Measurements from ENCODE around the gene TMEM87A. TPM values are rescaled to one million over a fixed set of nuclear protein-coding genes. Genes with fewer than 3 reads are reported as not detected.
"Not testable (repeated sequence)": the region's sequence is repeated elsewhere in the genome, so short reads cannot be mapped to it uniquely, and the experiment has no call there.

The TMEM87A gene
- polyA plus RNA-seq, 4 donors: 51.7 to 61.6 (median 59.7) TPM

- peak; percentile 27 to 61 (median 34) for DNase-seq (ENCODE audit: low read depth in 4 of 4, low spot score in 3 of 4)
These were observed 868 bp upstream of the TMEM87A start for GRCh38 chr15:42273900-42274701.

DNA sequence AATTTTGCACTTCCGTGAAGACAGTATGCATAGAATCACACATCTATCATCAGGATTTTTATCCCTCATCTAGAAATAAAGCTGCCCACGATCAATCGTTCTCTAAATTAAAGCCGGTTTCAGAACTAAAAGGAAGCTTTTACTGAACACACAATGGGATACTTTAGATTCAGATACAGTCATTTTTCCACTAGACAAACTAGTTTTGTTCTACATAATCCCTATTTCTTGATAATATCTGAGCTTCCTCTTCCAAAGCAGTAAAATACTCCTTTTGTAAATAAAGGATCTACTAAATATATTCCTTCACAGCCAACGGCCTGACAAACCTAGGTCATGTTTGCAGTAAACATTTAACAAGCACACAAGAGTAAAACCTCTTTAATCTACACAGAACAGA lies 2.2 kb downstream of the TMEM87A start:
- DNase-seq (ENCODE audit: low read depth in 4 of 4, low spot score in 3 of 4): no peak

DNA sequence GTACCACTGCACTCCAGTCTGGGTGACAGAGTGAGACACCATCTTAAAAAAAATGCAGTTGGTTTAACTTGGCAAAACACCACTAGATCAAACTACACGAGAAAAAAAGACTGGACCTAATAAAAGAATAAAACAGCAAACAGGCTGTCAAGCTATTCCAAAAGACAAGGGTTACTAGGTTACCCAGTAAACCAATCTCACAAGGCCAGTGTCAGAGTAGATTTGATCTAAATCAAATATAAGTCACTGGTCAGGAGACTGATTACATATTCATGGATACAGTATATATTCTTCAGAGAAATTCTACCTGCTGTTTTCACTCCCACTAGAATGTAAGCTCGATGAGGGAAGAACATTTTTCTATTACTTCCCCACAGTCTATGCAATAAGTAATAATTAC lies 2.7 kb downstream of the TMEM87A start:
- DNase-seq (ENCODE audit: low read depth in 4 of 4, low spot score in 3 of 4): no peak

- no peak for DNase-seq (ENCODE audit: low read depth in 4 of 4, low spot score in 3 of 4)
These were observed 5.9 kb downstream of the TMEM87A start for GRCh38 chr15:42267286-42267685.

DNA sequence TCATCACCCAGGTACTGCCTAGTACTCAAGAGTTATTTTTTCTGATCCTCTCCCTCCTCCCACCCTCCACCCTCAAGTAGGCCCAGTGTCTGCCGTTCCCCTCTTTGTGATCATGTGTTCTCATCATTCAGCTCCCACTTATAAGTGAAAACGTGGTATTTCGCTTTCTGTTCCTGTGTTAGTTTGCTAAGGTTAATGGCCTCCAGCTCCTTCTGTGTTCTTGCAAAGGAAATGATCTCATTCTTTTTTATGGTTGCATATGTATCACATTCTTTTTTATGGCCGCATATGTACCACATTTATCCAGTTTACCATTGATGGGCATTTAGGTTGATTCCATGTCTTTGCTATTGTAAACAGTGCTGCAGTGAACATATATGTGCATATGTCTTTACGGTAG lies 8.4 kb downstream of the TMEM87A start:
- DNase-seq (ENCODE audit: low read depth in 4 of 4, low spot score in 3 of 4): no peak

DNA sequence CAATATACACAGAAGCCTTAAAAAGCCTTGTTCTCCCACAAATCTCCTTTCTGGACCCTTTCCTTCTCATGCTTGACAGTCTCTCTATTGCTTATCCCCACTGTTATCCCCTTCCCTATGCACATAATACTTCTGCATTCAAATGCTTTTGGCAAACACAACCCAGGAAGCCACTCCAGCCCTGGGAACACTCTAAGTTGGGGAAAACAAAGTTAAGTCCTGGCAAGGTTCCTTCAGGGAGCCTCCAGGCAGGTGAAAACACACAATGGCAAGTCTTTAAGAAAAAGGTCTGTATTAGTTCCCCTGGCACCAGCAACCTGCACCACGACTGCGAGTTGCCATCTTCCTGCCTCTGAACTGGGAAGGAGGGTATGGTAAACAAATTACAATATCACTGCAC lies 19.9 kb downstream of the TMEM87A start:
- no peak for DNase-seq (ENCODE audit: low read depth in 4 of 4, low spot score in 3 of 4)

GRCh38 chr15:42240823-42241222 lies 32.4 kb downstream of the TMEM87A start:
- no peak for DNase-seq (ENCODE audit: low read depth in 4 of 4, low spot score in 3 of 4)

DNA sequence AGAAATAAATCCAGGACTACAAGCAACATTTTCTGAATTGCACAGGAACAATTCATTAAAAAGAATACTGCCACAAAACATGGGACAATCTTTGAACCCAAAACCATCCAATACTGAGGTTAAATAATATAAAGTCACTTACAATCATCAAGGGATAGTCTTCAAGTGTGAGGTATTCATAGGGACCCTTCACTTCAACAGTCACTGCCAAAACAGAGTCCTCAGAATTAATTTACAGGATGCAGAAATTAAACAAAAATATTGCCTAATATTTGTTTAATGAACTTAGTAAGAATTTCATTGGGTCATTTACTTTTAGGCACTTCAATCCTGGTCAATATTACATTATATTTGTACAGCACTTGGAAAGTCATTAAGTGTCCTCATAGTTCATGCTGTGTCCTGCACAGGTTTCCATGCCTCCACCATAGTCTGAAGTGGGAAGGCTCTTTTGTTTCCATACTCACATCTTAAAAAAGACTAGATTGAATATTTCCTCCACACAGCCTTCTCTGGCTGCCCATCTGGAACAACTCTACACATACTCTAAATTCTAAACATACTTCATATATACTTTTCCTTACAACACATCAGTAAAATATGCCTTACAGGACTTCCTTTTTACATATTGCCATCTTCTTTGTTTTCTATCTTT lies 33.6 kb downstream of the TMEM87A start:
- no peak for DNase-seq (ENCODE audit: low read depth in 4 of 4, low spot score in 3 of 4)

- DNase-seq (ENCODE audit: low read depth in 4 of 4, low spot score in 3 of 4): no peak
These were observed 40.1 kb downstream of the TMEM87A start for GRCh38 chr15:42233107-42233506.

DNA sequence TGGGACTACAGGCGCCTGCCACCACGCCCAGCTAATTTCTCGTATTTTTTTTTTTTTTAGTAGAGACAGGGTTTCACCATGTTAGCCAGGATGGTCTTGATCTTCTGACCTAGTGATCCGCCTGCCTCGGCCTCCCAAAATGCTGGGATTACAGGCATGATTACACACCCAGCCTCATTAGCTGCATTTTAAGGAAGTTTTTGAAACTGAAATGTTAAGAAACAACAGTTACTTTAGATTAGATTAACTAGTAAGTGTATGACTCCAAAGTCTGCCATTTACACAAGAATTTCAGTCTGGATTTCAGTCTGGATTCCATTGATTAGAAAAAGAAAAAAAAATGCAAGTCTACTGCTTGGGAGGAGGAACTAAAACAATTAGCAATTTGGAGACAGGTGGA lies 40.6 kb downstream of the TMEM87A start:
- no peak for DNase-seq (ENCODE audit: low read depth in 4 of 4, low spot score in 3 of 4)

GRCh38 chr15:42231088-42231487 lies 42.1 kb downstream of the TMEM87A start:
- DNase-seq (ENCODE audit: low read depth in 4 of 4, low spot score in 3 of 4): no peak

GRCh38 chr15:42228981-42229380 lies 44.3 kb downstream of the TMEM87A start:
- not testable (repeated sequence) for DNase-seq (ENCODE audit: low read depth in 4 of 4, low spot score in 3 of 4)

DNA sequence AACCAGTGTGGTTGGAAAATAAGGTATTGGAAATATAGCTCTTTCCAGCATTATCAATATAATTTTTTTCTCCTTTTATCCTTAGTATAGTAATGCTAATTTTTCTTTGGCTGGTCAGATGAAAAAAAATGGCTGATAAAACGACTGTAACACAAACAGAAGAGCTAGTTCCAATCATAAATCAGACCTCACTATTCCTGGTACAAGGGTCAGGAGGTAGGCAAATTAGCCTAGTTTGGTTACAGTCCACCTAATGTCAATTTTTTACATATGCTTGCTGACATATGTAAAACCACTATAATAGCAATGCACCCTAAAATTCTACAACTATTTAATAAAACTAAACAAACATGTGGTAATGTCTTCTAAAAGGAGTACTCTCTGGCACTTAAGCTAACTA lies 45.2 kb downstream of the TMEM87A start:
- no peak for DNase-seq (ENCODE audit: low read depth in 4 of 4, low spot score in 3 of 4)

DNA sequence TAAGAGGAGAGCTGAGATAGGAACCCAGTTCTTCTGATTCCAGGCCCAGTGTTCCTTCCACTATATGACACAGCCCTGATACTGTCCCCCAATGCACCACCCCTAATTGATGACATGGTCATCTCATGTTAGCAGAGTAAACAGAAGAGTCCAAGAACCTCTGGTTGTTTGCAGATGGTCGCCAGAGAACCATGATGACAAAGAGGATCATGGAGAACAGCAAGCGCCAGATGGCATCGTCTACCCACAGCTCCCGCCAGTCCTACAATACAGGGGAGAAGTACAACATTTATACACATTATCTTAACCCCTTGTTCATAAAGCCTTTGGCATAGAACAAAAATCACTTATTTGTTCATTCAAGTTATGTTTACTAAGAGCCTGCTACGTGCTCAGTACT lies 46.6 kb downstream of the TMEM87A start:
- DNase-seq (ENCODE audit: low read depth in 4 of 4, low spot score in 3 of 4): no peak

DNA sequence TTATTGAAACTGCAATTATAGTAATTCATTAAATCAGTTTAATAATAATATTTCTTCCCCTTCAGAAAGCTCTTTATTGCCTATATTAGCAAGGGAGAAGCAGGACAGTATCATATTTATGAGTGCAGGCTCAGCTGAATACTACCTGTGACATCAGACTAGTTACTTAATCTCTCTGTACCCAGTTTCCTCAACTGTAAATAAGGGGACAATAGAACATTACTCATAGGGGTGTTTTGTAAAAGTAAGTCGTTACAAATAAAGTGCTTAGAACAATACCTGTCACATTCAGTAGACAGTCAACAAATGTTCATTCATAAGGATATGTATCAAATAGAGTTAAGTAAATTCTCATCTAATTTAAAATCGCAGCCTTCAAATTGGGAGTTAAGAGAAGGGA lies 53.0 kb downstream of the TMEM87A start:
- no peak for DNase-seq (ENCODE audit: low read depth in 4 of 4, low spot score in 3 of 4)

- no peak for DNase-seq (ENCODE audit: low read depth in 4 of 4, low spot score in 3 of 4)
These were observed 54.2 kb downstream of the TMEM87A start for GRCh38 chr15:42218953-42219592.

DNA sequence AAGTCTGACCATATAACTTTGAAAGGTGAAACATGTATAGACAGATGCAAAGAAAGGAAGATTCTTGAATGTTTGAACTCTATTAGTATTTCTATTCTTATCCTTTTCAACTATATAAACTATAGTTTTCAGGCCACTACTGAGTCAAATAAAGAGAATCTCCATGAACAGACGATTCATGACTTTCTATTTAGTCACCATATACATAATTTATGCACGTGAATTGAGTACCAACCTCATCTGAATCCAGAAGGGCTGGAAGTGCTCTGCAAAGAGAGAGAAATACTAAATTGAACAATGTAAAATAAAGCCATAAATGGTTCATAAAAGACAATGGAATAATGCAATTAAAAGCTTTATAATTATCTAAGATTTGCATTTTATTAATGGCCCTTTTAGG lies 55.7 kb downstream of the TMEM87A start:
- DNase-seq (ENCODE audit: low read depth in 4 of 4, low spot score in 3 of 4): no peak

DNA sequence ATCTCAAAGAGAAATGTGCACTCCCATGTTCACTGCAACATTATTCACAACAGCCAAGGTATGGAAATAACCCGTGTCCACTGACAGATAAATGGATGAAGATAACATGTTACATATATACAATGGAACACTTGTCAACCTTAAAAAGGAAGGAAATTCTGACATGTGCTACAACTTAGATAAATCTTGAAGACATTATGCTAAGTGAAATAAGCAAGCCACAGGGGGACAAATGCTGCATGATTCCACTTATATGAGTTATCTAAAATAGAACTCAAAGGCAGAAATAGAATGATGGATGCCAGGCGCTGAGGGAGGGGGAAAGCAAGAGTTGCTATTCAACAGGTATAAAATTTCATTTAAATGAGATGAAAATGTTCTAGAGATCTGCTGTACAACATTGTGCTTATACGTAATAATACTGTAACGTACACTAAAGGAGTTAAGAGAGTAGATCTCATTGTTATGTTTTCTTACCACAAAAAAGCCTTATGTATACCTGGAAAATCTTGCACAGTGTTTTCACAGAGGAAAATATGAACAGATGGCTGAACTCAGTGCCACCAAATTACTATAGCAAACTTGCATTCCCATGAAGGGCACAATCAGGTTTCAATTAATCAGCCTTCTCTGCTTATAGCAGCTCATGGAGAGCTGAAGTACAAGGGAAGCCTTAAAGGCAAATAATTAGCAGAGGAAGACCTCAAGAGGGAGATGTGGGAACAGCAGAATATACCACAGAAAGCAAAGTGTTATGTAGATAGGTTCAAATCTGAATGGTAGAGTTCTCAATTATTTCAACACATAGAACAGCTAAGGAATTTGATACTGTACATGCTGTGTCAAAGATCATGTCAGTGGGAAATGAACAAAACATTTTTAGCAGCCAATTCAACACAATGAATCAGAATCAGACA lies 57.1 kb downstream of the TMEM87A start:
- no peak for DNase-seq (ENCODE audit: low read depth in 4 of 4, low spot score in 3 of 4)

- no peak for DNase-seq (ENCODE audit: low read depth in 4 of 4, low spot score in 3 of 4)
These were observed 58.6 kb downstream of the TMEM87A start for GRCh38 chr15:42214600-42214999.

DNA sequence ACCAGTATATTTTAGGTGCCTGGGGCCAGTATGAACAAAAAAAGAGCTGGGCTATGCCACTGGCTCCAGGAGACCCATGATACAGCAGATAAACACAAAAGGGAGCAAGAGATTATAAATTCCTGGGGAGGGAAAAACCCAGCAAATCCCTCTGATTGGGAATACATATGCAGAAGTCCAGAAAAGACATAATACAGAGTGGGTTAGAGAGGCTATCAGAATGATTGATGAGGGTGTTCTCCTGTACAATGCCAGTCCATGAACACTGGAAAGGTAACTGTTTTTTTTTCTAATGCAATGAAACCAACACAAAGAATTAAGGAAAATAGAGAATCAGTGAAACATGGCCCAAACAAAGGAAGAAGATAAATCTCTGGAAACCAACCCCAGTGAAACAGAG lies 59.7 kb downstream of the TMEM87A start:
- DNase-seq (ENCODE audit: low read depth in 4 of 4, low spot score in 3 of 4): no peak

DNA sequence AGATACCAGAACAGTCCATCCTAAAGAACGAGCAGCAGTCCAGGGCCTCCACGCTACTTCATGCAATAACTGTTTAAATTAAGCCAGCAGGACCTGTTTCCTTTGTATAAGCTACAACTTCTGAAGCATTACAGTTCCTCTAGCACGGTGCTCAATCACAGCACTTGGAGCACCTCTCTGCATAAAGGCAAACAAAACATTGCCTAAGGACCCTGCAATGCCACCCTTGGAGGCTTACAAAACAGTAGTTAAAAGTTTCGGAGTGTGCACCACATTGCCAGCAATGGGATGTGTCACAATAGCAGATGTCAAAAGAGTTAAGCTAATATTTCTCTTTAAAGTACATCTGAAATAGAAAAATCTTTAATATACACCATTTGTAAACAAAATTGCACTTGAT lies 62.5 kb downstream of the TMEM87A start:
- no peak for DNase-seq (ENCODE audit: low read depth in 4 of 4, low spot score in 3 of 4)

All from left renal pelvis (tissue), 4 donors.